Body of pancreas (tissue), 4 donors: ENCODE results near the gene ZBTB47.

ENCODE experiments used
- POLR2A ChIP-seq, 3 donors: fragments of 450-650 bp; IDR thresholded peaks; one replicate each; pipeline ENCODE4 v1.6.1; 2016; ENCODE audit warnings: antibody characterized with exemption in 3 of 3, mild to moderate bottlenecking in 2 of 3
- TF ChIP-seq, protein P1 (sequence below), 7 experiments: fragments of 450-650 bp in 4 of 7; fragments of 200-600 bp in 3 of 7; sonication (generic) in 3 of 7; IDR thresholded peaks; one replicate each; pipeline ENCODE4 v1.5.1; 2016 to 2019; ENCODE audit warnings: antibody characterized with exemption in 7 of 7

DNA sequence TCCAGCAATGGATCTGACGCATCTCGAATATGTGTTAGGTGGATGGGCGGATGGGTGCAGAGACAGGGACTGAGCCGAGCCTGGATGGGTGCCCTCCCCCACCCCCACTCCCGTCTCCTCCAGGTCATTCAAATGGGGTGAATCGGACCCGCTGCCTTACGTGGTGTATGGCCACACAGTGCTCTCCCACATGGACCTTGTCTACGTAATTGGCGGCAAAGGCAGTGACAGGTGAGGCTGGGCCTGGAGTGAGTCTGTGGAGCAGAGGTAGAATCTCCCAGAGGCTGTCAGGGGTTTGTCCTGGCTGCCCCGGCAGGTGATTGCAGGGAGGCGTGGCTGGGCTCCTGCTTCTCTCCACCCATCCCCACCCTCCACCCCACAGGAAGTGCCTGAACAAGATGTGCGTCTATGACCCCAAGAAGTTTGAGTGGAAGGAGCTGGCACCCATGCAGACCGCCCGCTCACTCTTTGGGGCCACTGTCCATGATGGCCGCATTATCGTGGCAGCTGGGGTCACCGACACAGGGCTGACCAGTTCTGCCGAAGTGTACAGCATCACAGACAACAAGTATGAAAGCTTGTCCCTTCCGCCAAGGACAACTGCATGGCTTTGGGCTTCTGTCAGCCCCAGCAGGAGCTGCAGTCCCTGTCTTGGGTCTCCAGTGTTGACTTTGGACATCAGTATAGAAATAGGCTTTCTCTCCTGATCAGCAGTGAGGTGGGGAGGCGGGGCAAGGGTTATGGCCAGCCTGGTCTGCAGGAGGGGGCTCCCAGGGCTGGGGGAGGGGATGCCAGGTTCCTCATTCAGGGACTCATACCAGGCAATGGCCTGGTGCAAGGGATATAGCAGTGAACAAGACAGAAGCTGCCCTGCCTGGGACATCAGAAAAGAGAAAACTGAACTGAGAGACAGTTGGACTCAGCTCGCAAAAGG, 35.3 kb downstream of the ZBTB47 start:
- TF ChIP-seq, protein P1, sequence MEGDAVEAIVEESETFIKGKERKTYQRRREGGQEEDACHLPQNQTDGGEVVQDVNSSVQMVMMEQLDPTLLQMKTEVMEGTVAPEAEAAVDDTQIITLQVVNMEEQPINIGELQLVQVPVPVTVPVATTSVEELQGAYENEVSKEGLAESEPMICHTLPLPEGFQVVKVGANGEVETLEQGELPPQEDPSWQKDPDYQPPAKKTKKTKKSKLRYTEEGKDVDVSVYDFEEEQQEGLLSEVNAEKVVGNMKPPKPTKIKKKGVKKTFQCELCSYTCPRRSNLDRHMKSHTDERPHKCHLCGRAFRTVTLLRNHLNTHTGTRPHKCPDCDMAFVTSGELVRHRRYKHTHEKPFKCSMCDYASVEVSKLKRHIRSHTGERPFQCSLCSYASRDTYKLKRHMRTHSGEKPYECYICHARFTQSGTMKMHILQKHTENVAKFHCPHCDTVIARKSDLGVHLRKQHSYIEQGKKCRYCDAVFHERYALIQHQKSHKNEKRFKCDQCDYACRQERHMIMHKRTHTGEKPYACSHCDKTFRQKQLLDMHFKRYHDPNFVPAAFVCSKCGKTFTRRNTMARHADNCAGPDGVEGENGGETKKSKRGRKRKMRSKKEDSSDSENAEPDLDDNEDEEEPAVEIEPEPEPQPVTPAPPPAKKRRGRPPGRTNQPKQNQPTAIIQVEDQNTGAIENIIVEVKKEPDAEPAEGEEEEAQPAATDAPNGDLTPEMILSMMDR (IDR thresholded peaks at IDR 0.05), result no peak
- no peak for TF ChIP-seq POLR2A (IDR thresholded peaks at IDR 0.05)
